Measurements from ENCODE around the gene PRPF39.
A peak's percentile ranks its signal among the peaks of the same experiment; 100 is the strongest.

PRPF39 gene

DNA sequence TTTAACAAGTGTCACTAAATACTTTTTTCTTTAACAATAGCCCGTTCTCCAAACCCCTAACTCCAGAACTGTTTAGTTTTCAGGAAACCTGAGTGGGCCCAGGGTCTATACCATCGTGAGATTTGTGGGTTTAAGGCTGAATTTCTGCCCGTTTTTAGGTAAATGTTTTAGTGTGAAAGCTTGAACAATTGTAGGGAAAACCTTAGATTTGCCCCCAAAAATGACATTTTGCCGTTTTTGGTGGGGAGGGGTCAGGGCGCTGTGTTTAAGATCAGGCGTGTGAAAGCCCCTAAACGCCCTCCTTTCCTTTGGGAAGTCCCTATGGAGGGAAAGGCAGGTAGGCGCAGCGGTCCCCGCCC is 320 bp upstream of the PRPF39 start (continued):
- TF ChIP-seq, protein P1, sequence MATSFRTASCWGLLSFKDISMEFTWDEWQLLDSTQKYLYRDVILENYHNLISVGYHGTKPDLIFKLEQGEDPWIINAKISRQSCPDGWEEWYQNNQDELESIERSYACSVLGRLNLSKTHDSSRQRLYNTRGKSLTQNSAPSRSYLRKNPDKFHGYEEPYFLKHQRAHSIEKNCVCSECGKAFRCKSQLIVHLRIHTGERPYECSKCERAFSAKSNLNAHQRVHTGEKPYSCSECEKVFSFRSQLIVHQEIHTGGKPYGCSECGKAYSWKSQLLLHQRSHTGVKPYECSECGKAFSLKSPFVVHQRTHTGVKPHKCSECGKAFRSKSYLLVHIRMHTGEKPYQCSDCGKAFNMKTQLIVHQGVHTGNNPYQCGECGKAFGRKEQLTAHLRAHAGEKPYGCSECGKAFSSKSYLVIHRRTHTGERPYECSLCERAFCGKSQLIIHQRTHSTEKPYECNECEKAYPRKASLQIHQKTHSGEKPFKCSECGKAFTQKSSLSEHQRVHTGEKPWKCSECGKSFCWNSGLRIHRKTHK (tag by site-specific recombination; IDR thresholded peaks at IDR 0.05): no peak
- no peak for TF ChIP-seq ZNF394 (tag by site-specific recombination; IDR thresholded peaks at IDR 0.05; ENCODE audit: borderline replicate concordance)
- TF ChIP-seq, protein P2, sequence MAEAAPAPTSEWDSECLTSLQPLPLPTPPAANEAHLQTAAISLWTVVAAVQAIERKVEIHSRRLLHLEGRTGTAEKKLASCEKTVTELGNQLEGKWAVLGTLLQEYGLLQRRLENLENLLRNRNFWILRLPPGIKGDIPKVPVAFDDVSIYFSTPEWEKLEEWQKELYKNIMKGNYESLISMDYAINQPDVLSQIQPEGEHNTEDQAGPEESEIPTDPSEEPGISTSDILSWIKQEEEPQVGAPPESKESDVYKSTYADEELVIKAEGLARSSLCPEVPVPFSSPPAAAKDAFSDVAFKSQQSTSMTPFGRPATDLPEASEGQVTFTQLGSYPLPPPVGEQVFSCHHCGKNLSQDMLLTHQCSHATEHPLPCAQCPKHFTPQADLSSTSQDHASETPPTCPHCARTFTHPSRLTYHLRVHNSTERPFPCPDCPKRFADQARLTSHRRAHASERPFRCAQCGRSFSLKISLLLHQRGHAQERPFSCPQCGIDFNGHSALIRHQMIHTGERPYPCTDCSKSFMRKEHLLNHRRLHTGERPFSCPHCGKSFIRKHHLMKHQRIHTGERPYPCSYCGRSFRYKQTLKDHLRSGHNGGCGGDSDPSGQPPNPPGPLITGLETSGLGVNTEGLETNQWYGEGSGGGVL (tag by site-specific recombination; IDR thresholded peaks at IDR 0.05): no peak
- TF ChIP-seq ZNF211 (tag by site-specific recombination; IDR thresholded peaks at IDR 0.05; ENCODE audit: low read depth): no peak
- no peak for TF ChIP-seq ZNF169 (tag by site-specific recombination; IDR thresholded peaks at IDR 0.05)
- TF ChIP-seq ZFP41 (tag by site-specific recombination; IDR thresholded peaks at IDR 0.05; ENCODE audit: borderline replicate concordance): no peak
- TF ChIP-seq ZNF335 (tag by site-specific recombination; conservative IDR thresholded peaks at IDR 0.05): peak; percentile 92
- TF ChIP-seq ZNF555 (tag by site-specific recombination; conservative IDR thresholded peaks at IDR 0.05): no peak

DNA sequence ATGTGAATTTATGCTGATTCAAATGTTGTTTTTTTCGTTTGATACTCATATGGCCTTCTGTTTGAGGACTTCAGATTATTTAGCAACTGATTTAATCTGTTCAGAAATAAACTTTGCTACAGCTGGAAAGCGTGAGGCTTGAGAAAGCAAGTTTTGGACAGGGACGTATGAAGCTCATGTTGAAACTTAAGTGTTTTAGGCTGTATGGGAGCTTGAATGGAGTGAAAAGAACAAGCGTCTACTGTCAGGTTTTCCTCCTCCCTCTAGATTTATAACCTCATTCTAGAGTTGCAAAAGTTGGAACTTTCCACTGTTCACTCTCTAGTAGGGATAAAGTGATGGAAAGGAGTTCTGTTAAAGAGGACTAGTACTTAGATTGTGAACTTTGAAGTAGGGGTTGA is 1.0 kb downstream of the PRPF39 start:
- CTCF ChIA-PET: interaction anchor here (0.6 kb wide), 1 partner anchor 188 kb away, joined by 3 read pairs; no protein-coding TSS in a partner anchor
- H3K27ac ChIP-seq (ENCODE audit: extremely low read depth, low read depth, low read length): peak overlapping the region; percentile 90; the same call in 1 of the 2 replicates
- TF ChIP-seq ZNF157 (tag by site-specific recombination; IDR thresholded peaks at IDR 0.05): no peak
- TF ChIP-seq PRDM1 (tag by site-specific recombination; IDR thresholded peaks at IDR 0.05): peak; percentile 91
- TF ChIP-seq, protein P3, sequence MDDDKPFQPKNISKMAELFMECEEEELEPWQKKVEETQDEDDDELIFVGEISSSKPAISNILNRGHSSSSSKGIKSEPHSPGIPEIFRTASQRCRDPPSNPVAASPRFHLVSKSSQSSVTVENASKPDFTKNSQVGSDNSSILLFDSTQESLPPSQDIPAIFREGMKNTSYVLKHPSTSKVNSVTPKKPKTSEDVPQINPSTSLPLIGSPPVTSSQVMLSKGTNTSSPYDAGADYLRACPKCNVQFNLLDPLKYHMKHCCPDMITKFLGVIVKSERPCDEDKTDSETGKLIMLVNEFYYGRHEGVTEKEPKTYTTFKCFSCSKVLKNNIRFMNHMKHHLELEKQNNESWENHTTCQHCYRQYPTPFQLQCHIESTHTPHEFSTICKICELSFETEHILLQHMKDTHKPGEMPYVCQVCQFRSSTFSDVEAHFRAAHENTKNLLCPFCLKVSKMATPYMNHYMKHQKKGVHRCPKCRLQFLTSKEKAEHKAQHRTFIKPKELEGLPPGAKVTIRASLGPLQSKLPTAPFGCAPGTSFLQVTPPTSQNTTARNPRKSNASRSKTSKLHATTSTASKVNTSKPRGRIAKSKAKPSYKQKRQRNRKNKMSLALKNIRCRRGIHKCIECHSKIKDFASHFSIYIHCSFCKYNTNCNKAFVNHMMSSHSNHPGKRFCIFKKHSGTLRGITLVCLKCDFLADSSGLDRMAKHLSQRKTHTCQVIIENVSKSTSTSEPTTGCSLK (tag by site-specific recombination; IDR thresholded peaks at IDR 0.05): no peak
- TF ChIP-seq, protein P4, sequence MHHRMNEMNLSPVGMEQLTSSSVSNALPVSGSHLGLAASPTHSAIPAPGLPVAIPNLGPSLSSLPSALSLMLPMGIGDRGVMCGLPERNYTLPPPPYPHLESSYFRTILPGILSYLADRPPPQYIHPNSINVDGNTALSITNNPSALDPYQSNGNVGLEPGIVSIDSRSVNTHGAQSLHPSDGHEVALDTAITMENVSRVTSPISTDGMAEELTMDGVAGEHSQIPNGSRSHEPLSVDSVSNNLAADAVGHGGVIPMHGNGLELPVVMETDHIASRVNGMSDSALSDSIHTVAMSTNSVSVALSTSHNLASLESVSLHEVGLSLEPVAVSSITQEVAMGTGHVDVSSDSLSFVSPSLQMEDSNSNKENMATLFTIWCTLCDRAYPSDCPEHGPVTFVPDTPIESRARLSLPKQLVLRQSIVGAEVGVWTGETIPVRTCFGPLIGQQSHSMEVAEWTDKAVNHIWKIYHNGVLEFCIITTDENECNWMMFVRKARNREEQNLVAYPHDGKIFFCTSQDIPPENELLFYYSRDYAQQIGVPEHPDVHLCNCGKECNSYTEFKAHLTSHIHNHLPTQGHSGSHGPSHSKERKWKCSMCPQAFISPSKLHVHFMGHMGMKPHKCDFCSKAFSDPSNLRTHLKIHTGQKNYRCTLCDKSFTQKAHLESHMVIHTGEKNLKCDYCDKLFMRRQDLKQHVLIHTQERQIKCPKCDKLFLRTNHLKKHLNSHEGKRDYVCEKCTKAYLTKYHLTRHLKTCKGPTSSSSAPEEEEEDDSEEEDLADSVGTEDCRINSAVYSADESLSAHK (tag by site-specific recombination; IDR thresholded peaks at IDR 0.05): no peak
- TF ChIP-seq, protein P5, sequence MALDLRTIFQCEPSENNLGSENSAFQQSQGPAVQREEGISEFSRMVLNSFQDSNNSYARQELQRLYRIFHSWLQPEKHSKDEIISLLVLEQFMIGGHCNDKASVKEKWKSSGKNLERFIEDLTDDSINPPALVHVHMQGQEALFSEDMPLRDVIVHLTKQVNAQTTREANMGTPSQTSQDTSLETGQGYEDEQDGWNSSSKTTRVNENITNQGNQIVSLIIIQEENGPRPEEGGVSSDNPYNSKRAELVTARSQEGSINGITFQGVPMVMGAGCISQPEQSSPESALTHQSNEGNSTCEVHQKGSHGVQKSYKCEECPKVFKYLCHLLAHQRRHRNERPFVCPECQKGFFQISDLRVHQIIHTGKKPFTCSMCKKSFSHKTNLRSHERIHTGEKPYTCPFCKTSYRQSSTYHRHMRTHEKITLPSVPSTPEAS (tag by site-specific recombination; IDR thresholded peaks at IDR 0.05): no peak
- no peak for TF ChIP-seq ZFHX2 (tag by site-specific recombination; conservative IDR thresholded peaks at IDR 0.05)
- no peak for TF ChIP-seq GLI2 (tag by site-specific recombination; IDR thresholded peaks at IDR 0.05; ENCODE audit: borderline replicate concordance, low read depth)
- no peak for TF ChIP-seq ZNF792 (tag by site-specific recombination; IDR thresholded peaks at IDR 0.05)
- TF ChIP-seq, protein P6, sequence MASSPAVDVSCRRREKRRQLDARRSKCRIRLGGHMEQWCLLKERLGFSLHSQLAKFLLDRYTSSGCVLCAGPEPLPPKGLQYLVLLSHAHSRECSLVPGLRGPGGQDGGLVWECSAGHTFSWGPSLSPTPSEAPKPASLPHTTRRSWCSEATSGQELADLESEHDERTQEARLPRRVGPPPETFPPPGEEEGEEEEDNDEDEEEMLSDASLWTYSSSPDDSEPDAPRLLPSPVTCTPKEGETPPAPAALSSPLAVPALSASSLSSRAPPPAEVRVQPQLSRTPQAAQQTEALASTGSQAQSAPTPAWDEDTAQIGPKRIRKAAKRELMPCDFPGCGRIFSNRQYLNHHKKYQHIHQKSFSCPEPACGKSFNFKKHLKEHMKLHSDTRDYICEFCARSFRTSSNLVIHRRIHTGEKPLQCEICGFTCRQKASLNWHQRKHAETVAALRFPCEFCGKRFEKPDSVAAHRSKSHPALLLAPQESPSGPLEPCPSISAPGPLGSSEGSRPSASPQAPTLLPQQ (tag by site-specific recombination; IDR thresholded peaks at IDR 0.05): no peak
- TF ChIP-seq, protein P7, sequence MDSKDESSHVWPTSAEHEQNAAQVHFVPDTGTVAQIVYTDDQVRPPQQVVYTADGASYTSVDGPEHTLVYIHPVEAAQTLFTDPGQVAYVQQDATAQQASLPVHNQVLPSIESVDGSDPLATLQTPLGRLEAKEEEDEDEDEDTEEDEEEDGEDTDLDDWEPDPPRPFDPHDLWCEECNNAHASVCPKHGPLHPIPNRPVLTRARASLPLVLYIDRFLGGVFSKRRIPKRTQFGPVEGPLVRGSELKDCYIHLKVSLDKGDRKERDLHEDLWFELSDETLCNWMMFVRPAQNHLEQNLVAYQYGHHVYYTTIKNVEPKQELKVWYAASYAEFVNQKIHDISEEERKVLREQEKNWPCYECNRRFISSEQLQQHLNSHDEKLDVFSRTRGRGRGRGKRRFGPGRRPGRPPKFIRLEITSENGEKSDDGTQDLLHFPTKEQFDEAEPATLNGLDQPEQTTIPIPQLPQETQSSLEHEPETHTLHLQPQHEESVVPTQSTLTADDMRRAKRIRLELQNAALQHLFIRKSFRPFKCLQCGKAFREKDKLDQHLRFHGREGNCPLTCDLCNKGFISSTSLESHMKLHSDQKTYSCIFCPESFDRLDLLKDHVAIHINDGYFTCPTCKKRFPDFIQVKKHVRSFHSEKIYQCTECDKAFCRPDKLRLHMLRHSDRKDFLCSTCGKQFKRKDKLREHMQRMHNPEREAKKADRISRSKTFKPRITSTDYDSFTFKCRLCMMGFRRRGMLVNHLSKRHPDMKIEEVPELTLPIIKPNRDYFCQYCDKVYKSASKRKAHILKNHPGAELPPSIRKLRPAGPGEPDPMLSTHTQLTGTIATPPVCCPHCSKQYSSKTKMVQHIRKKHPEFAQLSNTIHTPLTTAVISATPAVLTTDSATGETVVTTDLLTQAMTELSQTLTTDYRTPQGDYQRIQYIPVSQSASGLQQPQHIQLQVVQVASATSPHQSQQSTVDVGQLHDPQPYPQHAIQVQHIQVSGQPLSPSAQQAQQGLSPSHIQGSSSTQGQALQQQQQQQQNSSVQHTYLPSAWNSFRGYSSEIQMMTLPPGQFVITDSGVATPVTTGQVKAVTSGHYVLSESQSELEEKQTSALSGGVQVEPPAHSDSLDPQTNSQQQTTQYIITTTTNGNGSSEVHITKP (tag by site-specific recombination; IDR thresholded peaks at IDR 0.05): peak; percentile 81
- TF ChIP-seq ZNF121 (tag by site-specific recombination; IDR thresholded peaks at IDR 0.05): no peak

More for the DNA sequence above, 1.0 kb downstream of the PRPF39 start:
- POLR2A ChIA-PET: interaction anchor here (1.0 to 1.4 kb wide), 2 partner anchors 11 to 123 kb away, joined by 3 to 13 read pairs; partner anchors contain the start of genes KLHL28 and TOGARAM1
- no peaks in the 10 kb centered on the region for H3K9me3 ChIP-seq (ENCODE audit: control insufficient read depth, insufficient read depth, low read depth, low read length)
- peak overlapping the region; percentile 82 for H3K4me3 ChIP-seq (ENCODE audit: low read depth, low read length)
- peaks cover 0 to 4% of the 10 kb centered on the region in 2 experiments; a peak in 1 of 3 replicates for H3K36me3 ChIP-seq (ENCODE audit: control insufficient read depth in 2 of 2, insufficient read depth in 1 of 2, low read length in 2 of 2)
- peaks cover 17% of the 10 kb centered on the region for H3K4me1 ChIP-seq (ENCODE audit: control insufficient read depth, insufficient read depth, low read length)

All from HEK293 (cell line).